Uterus (tissue), 2 donors: ENCODE measurements around the gene SPECC1.

Experiments
- POLR2A ChIP-seq, 2 donors: fragments of 450-650 bp; IDR thresholded peaks; one replicate each; pipeline ENCODE4 v1.6.1; 2016; ENCODE audit warnings: antibody characterized with exemption in 2 of 2, mild to moderate bottlenecking in 1 of 2, moderate library complexity in 1 of 2
- TF ChIP-seq, protein P1 (sequence below), 4 experiments: fragments of 200-600 bp in 2 of 4; fragments of 450-650 bp in 2 of 4; sonication (generic) in 2 of 4; IDR thresholded peaks; one replicate each; pipeline ENCODE4 v1.5.1; 2016 to 2019; ENCODE audit warnings: antibody characterized with exemption in 4 of 4, mild to moderate bottlenecking in 2 of 4, moderate library complexity in 1 of 4

DNA sequence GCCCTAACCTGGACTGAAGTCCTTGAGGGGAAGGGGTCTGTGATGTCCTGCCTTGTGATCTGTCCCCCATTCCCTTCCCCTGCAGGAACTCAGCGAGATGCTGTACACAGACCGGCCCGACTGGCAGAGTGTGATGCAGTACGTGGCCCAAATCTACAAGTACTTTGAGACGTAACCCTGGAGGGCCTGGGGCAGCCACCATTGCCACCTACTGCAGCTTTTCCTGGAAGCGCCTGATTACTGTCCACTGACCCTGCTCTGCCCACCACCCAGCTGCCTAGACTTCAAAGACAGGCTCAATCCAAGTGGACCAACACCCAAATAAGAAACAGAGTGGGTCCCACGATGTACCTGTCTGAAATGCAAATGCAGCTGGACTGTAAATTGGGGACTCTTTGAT lies 304.7 kb downstream of the SPECC1 start:
- TF ChIP-seq POLR2A (IDR thresholded peaks at IDR 0.05): no peak
- TF ChIP-seq, protein P1, sequence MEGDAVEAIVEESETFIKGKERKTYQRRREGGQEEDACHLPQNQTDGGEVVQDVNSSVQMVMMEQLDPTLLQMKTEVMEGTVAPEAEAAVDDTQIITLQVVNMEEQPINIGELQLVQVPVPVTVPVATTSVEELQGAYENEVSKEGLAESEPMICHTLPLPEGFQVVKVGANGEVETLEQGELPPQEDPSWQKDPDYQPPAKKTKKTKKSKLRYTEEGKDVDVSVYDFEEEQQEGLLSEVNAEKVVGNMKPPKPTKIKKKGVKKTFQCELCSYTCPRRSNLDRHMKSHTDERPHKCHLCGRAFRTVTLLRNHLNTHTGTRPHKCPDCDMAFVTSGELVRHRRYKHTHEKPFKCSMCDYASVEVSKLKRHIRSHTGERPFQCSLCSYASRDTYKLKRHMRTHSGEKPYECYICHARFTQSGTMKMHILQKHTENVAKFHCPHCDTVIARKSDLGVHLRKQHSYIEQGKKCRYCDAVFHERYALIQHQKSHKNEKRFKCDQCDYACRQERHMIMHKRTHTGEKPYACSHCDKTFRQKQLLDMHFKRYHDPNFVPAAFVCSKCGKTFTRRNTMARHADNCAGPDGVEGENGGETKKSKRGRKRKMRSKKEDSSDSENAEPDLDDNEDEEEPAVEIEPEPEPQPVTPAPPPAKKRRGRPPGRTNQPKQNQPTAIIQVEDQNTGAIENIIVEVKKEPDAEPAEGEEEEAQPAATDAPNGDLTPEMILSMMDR (IDR thresholded peaks at IDR 0.05): no peak
